ENCODE data around the gene PHACTR1.
"Not testable (repeated sequence)": the region's sequence is repeated elsewhere in the genome, so short reads cannot be mapped to it uniquely, and the experiment has no call there.

Gene PHACTR1

GRCh38 chr6:12716298-12716916 is at the start of gene PHACTR1:
PHACTR1 (plus strand) TSS chr6:12716767.
- no peak for FAIRE-seq
- no peak for DNase-seq (ENCODE audit: insufficient read length, low spot score)

DNA sequence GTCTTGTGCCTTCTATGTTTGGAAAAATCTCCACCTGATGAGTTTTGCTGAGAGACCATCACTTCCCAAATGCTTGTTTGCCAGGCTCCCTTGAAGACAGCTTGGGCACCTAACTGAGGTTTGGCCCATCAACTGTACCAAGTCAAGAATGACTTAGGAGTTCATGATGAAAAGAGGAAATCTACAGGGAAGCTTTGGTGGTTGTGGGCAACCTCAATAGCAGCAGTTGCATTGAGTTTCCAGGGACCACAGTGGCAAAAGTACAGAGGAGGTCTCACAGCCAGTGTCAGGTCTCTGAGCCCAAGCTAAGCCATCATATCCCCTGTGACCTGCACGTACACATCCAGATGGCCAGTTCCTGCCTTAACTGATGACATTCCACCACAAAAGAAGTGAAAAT is 49.7 kb upstream of the PHACTR1 start:
- FAIRE-seq: no peak
- DNase-seq (ENCODE audit: insufficient read length, low spot score): no peak

DNA sequence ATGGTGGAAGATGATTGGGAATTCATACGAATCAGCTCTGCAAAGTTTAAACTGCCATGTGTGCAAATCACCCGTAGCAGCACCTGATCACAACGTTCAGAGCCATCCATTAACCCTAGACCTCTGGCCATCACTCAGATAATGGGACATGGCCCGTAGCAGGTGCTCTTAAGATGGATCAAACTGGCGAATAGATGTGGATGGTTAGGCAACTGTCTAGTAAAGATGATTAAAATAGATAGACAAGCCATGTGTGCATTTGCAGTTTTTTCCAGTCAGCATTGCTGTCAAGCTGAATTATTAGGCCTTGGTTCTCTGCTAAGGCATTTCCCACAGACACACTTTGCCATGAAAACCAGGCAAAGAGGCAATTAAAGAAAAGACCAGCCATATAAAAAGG is 40.6 kb upstream of the PHACTR1 start:
- no peak for FAIRE-seq
- no peak for DNase-seq (ENCODE audit: insufficient read length, low spot score)

DNA sequence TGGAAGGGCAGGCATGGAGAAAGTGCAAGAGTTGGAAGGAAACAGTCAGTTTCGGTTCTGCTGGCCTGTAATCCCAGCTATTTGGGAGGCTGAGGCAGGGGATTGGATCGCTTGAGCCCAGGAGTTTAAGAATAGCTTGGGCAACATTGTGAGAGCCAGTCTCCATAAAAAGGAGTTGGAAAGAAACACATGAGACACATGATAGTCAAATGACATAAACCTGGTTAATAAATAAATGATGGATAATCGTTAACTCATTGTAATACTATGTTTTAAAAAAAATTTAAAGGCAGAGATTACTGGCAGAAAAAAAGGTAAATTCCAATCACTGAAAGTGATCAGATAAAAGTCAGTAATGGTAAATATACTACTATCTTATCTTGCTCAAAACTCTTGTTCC is 37.2 kb upstream of the PHACTR1 start:
- no peak for FAIRE-seq
- no peak for DNase-seq (ENCODE audit: insufficient read length, low spot score)

DNA sequence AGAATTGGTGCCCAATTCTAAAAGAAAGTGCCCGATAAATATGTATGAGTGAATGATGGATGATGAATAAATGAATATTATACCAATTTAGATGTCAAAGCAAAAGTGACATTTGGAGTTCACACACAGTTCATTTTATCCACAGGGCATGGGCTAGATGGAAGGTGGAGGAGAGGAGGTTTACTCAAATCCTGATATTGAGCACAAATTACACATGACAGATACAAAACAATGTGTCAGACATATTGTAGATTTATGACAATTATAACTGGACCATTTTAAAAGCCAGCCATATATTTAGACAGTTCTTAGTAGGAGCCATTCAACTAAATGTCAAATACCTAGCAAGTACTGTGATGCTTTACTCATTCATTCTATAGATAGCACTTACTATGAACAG is 23.4 kb upstream of the PHACTR1 start:
- FAIRE-seq (no peak), DNase-seq (ENCODE audit: insufficient read length, low spot score) (no peak)

- FAIRE-seq (no peak), DNase-seq (ENCODE audit: insufficient read length, low spot score) (no peak)
These were observed 18.3 kb upstream of the PHACTR1 start for GRCh38 chr6:12698298-12698697.

DNA sequence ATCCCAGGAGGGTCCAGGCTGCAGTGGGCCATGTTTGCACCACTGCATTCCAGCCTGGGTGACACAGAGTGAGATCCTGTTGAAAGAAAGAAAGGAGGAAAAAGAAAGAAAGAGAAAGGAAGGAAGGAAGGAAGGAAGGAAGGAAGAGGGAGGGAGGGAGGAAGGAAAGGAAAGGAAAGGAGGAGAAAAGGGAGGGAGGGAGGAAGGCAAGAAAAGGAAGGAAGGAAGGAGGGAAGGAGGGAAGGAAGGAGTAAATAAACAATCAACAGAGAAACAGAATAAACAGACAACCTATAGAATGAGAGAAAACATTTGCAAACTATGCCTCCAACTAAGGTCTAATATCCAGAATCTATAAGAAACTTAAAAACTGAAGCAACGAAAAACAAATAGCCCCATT is 11.6 kb upstream of the PHACTR1 start:
- no peak for FAIRE-seq
- DNase-seq (ENCODE audit: insufficient read length, low spot score): no peak

GRCh38 chr6:12709116-12709515 is 7.5 kb upstream of the PHACTR1 start:
- DNase-seq (ENCODE audit: insufficient read length, low spot score) (no peak), FAIRE-seq (no peak)

DNA sequence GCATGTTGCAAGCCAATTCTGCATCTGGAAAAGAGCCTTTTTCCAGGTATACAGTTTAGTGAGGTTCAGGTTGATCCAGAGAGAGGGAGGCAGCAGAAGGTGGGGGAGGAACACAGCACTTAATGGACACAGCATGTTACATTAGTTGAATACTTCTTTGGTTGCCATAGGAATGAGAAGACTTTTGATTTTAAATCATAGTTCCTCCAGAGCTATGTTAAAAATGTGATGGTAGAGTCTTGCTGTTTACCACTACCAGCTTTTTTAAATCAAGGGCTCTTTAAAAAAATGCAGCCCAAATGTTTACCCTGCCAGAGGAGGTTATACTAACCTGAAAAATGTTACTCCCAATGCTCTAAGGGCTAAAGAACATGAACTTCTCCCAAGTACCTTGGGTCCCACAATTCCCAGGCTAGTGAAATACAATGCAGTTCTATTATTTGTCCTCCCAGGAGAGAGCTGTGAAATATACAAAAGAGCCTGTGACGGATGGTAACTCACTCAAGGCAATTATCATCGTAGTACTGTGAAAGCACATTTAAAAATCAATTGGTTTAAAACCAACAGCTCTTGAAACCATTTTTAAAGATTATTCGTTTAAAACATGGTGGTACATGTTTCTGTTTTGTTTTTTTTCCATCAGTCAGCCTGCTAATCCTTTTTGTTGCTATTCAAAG is 6.9 kb upstream of the PHACTR1 start:
- FAIRE-seq: no peak
- no peak for DNase-seq (ENCODE audit: insufficient read length, low spot score)

GRCh38 chr6:12710921-12711320 is 5.6 kb upstream of the PHACTR1 start:
- no peak for DNase-seq (ENCODE audit: insufficient read length, low spot score)
- no peak for FAIRE-seq

- DNase-seq (ENCODE audit: insufficient read length, low spot score) (no peak), FAIRE-seq (no peak)
These were observed 2.5 kb upstream of the PHACTR1 start for GRCh38 chr6:12714022-12714421.

GRCh38 chr6:12715437-12715836 is 1.1 kb upstream of the PHACTR1 start:
- no peak for DNase-seq (ENCODE audit: insufficient read length, low spot score)
- FAIRE-seq: no peak

- DNase-seq (ENCODE audit: insufficient read length, low spot score) (no peak), FAIRE-seq (no peak)
These were observed 789 bp downstream of the PHACTR1 start for GRCh38 chr6:12717356-12717755.

- no peak for DNase-seq (ENCODE audit: insufficient read length, low spot score)
- FAIRE-seq: no peak
These were observed 1.4 kb downstream of the PHACTR1 start for GRCh38 chr6:12718015-12718414.

- no peak for FAIRE-seq
- no peak for DNase-seq (ENCODE audit: insufficient read length, low spot score)
These were observed 2.5 kb downstream of the PHACTR1 start for GRCh38 chr6:12719017-12719416.

DNA sequence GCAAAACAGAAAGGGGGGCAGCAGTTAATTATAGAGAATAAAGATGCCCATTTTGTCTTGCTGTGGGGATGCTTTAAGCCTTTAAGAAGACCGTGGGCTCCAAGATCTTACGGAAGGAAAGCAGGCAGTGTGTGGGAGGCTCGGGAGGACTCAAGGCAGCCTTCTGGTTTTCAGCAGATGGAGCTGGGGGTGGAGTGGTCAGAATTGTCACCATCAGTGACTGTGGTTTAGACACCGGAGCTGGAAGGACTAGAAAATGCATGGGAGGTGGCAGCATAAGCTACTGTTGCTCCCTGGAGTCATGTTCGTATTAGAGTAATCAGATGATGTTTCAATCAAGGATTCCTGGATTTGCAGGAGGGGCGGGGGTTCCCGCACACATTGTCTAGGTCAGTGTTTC is 3.7 kb downstream of the PHACTR1 start:
- DNase-seq (ENCODE audit: insufficient read length, low spot score) (no peak), FAIRE-seq (no peak)

GRCh38 chr6:12725263-12725662 is 8.7 kb downstream of the PHACTR1 start:
- FAIRE-seq: no peak
- no peak for DNase-seq (ENCODE audit: insufficient read length, low spot score)

DNA sequence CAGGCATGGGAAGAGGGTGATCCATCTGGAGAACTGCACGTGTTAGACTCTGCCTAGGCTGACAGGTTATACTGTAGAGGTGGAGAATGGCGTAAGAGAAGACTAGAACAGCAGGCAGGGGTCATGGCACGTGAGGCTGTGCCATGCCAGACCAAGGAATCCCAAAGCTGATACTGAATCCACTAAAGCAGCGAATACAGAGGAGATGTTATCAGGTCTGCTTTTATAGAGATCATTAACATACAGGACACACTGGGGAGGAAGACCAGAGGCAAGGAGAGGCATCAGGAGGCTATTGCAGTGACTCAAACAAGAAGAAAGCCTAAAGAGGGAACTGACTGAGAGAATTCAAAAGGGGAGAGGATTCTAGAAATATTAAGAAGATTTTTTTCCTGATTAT is 12.9 kb downstream of the PHACTR1 start:
- FAIRE-seq (no peak), DNase-seq (ENCODE audit: insufficient read length, low spot score) (no peak)

DNA sequence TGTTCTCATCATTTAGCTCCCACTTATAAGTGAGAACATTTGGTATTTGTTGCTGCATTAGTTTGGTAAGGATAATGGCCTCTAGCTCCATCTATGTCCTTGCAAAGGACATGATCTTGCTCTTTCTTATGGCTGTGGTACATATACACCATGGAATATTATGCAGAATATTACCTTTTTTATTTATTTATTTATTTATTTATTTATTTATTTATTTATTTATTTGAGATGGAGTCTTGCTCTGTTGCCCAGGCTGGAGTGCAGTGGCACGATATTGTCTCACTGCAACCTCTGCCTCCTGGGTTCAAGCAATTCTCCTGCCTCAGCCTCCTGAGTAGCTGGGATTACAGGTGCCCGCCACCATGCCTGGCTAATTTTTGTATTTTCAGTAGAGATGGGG is 14.2 kb downstream of the PHACTR1 start:
- FAIRE-seq; DNase-seq (ENCODE audit: insufficient read length, low spot score): not testable (repeated sequence)

DNA sequence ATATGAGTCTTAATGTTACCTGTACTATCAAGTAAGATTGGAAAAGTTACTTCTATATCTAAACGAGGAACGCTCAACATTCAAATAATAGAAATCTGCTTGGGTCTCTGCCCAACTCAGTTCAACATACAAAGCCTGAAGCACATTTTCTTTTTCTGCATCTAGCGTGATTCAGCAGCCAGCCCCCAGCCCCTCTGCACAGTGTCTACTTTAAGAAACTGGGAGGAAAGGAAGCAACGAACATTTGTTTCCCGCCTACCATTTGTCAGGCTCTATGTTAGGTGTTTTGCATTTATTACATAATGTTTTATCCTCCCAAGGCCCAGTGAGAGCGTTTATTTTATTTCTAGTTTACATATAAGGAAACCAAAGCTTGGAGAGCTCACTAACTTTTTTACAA is 17.3 kb downstream of the PHACTR1 start:
- FAIRE-seq: no peak
- no peak for DNase-seq (ENCODE audit: insufficient read length, low spot score)

GRCh38 chr6:12735786-12736185 is 19.2 kb downstream of the PHACTR1 start:
- DNase-seq (ENCODE audit: insufficient read length, low spot score): no peak
- FAIRE-seq: no peak

- DNase-seq (ENCODE audit: insufficient read length, low spot score) (no peak), FAIRE-seq (no peak)
These were observed 31.8 kb downstream of the PHACTR1 start for GRCh38 chr6:12748411-12748810.
